LNCaP clone FGC (cell line): ENCODE results near the gene BDKRB2.

Source experiments
- DNase-seq: peaks from one replicate; pipeline ENCODE4 v3.0.0-alpha.2; 2011; ENCODE audit warnings: low read depth
- H3K4me3 ChIP-seq: 2 replicates; pipeline ENCODE4 v1.5.1; 2011; ENCODE audit warnings: mild to moderate bottlenecking, low read depth, low read length, control low read depth
- TF ChIP-seq, protein P1 (sequence below): IDR thresholded peaks from 2 replicates; pipeline ENCODE4 v1.5.1; 2012; ENCODE audit warnings: mild to moderate bottlenecking; ENCODE audit not compliant: control insufficient read depth, insufficient read depth; ENCODE audit errors: extremely low read depth

Gene BDKRB2

DNA sequence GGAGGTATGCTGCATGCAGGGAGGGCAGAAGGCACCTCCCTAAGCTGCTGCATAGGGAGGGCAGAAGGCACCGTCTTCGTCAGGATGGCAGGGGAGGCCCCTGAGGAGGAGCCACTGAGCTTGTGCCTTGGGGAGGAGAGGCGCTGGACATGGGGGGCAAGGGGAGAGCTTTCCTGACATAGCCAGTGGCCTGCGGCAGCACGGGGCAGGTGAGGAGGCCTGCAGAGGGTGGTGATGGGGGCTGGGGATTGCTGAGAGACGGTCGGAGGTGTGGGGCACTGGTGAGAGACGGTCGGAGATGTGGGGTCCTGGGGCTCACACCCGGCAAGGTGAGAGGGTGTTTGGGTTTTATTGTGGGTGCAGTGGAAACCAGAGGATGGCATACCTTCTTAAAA, 10.4 kb upstream of the BDKRB2 start:
- TF ChIP-seq, protein P1, sequence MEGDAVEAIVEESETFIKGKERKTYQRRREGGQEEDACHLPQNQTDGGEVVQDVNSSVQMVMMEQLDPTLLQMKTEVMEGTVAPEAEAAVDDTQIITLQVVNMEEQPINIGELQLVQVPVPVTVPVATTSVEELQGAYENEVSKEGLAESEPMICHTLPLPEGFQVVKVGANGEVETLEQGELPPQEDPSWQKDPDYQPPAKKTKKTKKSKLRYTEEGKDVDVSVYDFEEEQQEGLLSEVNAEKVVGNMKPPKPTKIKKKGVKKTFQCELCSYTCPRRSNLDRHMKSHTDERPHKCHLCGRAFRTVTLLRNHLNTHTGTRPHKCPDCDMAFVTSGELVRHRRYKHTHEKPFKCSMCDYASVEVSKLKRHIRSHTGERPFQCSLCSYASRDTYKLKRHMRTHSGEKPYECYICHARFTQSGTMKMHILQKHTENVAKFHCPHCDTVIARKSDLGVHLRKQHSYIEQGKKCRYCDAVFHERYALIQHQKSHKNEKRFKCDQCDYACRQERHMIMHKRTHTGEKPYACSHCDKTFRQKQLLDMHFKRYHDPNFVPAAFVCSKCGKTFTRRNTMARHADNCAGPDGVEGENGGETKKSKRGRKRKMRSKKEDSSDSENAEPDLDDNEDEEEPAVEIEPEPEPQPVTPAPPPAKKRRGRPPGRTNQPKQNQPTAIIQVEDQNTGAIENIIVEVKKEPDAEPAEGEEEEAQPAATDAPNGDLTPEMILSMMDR, result no peak
- DNase-seq, result no peak
- no peak overlapping the region for H3K4me3 ChIP-seq

DNA sequence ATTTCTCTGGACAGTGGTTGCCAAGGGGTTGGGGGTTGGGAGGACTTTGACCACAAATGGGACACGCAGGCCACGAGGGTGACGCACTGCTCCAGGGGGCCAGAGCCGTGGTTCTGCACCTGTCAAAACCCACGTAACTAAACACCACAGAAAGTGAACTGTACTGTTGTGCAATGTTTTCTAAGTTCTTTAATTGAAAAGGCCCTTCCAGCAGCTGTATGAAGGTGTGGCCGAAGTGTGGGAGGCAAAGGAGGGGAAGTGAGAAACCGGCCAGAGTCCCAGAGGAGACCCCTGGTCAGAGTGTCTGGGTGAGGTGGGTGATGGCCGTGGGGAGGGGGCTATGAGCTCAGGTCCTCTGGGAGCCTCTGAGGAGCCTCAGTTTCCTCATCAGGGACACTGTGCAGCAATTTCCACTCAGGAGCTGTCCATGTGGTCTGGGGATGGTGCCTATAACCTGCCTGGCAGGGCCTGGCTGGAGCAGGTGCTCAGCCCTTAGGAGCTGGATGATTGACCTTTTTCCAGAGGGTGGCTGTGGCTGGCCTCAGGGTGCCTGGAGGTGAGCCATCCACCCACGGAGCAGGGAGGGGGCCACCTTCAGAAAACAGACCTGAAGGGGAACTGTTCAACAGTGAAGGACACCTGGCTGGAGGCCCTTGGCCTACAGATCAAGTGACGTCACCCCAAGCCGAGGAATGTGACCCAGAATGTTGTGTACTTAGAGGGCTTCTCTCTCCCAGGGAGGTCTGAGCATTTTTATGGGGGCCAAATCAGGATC, 9.8 kb upstream of the BDKRB2 start:
- H3K4me3 ChIP-seq, result no peak overlapping the region
- no peak for DNase-seq
- TF ChIP-seq, protein P1, result no peak

DNA sequence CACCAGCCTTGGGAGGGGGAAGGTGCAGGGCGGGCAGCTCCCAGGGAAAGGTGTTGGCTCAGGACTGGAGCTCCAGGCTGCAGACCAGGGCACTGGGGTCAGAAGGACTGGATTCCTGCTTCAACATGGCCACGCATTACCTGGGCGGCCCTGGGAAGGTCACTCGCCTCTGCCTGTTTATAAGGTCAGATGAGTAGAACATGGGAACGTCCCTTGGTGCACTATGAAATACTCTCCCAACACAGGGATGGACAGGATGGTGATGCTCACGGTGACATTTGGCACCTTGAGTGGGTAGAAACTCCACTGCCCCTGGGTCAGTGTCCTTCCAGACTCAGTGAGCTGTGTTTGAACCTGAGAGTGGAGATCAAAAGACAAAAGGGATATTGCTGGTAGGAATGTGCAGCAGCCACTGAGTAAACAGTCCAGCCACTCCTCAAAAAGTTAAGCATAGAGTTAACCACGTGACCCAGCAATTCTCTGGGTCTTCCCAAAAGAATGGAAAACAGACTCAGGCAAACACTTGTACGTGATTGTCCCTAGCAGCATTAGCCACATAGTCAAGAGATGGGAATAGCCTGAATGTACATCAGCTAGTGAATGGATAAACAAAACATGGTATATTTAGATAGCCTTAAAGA, 9.1 kb upstream of the BDKRB2 start:
- no peak for DNase-seq
- H3K4me3 ChIP-seq, result no peak overlapping the region
- TF ChIP-seq, protein P1, result no peak

DNA sequence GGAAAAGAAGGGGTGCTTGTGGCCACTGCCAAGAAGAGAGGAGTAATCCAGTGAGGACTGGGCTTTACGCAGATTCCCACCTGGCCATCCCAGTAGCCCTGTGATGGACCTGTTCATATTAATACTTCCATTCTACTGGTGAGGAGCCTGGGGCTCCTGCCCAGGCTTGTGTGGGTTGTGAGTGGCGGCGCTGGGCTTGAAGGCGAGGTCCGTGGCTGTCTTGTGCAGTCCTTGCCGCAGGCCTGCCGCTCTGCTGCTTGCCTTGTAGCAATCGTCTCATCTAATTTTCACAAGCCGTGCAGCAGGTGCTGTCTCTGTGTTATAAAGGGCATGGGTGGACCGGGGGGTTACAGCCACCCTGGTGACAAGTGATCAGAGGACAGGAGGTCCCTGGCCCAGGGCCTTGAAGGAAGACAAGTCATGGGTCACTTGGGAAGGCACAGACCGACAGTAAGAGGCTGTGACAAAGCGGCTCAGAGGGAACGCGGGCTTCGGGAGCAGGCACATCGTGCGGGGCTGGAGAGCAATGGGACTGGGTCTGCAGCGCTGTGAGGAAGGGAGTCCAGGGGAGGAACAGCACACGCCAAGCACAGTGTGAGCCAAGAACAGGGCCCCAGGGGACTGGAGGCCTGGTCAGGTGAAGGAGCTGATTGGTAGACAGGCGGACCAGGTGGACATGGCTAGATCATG, 7.3 kb upstream of the BDKRB2 start:
- H3K4me3 ChIP-seq, result no peak overlapping the region
- DNase-seq, result no peak
- TF ChIP-seq, protein P1, result no peak

DNA sequence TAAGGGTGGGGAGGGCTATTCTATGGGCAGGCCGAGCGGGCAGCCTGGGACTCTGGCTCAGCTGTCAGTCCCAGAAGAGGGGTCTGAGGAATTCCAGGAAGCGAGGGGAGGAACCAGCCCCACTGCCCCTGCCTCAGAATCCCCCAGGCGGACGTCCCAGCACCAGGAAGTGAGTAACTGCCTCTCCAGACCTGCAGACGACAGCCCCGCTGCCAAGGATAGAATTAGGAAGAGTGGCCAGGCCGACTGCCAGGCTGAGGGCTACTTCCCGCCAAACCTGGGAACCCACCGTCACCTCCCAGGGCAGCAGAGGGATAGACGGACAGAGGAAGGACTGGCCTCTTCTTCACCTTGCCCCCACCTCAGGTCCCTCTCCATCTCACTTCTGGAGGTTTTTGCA, 6.7 kb upstream of the BDKRB2 start:
- H3K4me3 ChIP-seq, result no peak overlapping the region
- TF ChIP-seq, protein P1, result no peak
- DNase-seq, result no peak

DNA sequence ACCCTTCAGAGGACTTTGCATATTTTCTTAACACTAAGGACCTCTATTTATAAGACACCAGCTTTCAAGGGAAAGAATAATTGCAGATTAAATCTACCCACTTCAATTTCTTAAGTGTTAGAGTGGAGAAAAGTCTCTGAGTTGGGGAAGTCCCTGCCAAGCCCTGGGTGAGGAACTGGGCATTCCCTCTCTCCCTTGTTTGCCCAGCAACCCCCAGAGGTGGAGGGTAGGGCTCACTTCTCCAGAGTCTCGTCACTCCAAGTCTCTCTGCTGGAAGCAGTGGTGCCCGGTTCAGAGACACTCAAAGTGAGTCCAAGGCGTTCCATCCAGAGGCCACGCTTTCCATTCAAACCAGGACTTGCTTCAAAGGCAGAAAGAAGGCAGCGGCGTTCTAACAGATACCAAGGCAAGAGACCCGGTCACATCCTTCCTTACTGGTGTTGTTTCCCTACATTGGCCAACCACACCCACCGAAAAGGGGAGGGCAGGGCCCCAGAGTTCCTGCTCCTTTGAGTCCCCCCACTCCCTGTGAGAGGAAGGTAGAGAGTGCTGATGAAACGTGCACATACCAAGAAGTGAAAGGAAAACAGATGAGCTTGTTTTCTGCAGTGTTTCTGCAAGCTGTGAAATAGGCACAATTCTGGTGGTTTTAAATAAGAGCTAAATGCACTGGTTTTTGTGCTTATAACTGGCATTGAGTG, 6.1 kb upstream of the BDKRB2 start:
- DNase-seq, result no peak
- TF ChIP-seq, protein P1, result no peak
- no peak overlapping the region for H3K4me3 ChIP-seq
